Stimulated activated CD4-positive, alpha-beta T cell treated with anti-CD3 and anti-CD28 coated beads, TNF-alpha, amount 100 ng/mL, for 4 hours (primary cell): ENCODE measurements around the gene AHRR.

Experiments used
- DNase-seq, 3 experiments: peaks; one replicate each; pipeline ENCODE4 v3.0.0-alpha.2; 2020; ENCODE audit warnings: low read depth in 3 of 3

Gene AHRR

DNA sequence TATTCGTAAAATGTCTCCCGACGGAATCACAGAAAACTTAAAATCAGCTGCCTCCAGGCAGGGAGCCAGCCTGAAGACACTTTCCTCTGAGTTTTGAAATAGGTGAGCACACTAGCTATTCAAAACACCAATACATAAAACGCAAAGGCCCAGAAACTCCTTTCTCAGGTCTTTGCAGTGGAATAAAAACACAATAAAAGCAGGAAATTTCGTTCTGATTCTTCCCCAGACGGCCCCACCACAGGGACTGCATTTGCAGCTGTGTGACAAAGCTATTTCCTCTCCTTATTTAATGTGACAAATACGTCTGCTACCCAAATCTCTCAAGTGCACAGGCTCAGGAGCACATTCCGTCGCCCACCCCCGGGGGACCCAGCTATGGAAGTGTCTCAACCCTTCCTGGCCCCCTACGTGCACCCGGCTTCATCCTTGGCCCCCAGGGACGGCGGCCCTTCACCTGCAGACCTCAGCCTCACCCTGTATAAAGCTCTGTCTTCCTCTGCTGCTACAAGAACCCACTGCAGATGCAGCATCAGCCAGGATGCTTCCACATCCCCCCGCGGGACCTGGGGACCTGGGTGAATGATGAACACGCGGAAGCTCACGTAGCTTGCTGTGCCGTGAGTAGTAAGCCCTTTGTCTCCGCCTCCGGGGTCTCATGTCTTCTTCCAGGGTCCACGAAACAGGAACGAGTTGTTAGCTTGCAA is 24.9 kb downstream of the AHRR start:
- DNase-seq: no peak

DNA sequence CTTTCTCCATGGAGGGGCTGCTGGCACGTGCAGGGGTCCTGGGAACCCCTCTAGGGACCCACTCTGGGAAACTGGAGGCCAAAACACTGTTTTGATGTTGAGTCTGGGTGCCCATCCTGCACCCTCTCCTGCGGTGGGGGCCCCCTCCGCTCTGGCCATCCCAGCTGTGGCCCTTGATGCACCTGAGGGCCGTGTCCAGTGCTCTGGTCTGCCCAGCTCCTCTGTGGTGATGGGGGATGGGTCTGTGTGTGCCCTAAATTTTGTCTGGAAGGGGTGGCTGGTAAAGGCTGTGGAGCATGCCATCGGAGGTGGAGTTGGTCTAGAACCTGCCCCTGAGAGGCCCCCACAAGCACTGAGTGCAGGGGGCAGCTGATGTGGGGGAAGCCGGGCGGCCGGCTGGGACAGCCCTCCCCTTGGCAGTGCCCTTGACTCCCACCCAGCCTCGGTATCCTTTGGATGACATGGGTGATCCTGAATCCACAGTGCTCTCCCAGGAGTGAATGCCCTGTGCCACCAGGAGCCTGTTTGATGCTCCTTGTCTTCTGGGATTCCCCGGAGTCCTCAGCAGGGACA is 26.3 kb downstream of the AHRR start:
- DNase-seq: no peak

DNA sequence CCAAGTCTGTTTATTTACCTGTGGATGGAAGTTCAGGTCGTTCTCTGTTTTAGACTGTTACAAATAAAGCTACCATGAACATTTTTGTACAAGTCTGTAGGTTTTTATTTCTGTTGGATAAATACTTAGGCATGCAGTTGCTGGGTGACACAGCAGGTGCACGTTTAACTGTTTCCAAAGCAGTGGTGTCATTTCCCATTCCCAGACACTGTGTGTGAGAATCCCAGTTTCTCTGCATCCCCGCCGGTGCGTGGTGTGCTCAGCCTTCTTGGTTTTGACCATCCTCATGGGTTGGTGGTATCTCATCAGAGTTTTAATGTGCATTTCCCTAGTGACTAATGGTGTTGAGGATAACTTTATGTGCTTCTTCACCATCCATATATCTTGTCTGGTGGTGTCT is 27.2 kb downstream of the AHRR start:
- no peak for DNase-seq

DNA sequence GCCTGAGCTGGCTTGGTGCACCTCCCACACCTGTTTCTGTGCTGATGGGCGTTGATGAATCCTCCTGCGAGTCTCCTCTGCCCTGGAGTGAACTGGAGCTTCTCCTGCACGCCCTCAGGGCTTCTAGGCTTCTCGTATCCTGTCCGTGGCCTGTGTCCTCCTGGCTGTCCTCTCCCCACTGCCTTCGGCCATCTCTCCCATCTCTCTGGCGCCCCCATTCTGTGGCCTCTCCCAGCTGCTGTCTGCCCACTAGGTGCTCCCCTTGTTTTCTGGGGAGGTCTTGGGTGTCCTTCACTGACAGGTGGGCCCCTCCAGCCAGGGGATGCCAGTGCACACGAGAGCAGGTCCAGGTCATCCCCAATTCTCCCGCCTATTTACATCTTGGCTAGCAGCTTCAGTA is 28.8 kb downstream of the AHRR start:
- DNase-seq: no peak

DNA sequence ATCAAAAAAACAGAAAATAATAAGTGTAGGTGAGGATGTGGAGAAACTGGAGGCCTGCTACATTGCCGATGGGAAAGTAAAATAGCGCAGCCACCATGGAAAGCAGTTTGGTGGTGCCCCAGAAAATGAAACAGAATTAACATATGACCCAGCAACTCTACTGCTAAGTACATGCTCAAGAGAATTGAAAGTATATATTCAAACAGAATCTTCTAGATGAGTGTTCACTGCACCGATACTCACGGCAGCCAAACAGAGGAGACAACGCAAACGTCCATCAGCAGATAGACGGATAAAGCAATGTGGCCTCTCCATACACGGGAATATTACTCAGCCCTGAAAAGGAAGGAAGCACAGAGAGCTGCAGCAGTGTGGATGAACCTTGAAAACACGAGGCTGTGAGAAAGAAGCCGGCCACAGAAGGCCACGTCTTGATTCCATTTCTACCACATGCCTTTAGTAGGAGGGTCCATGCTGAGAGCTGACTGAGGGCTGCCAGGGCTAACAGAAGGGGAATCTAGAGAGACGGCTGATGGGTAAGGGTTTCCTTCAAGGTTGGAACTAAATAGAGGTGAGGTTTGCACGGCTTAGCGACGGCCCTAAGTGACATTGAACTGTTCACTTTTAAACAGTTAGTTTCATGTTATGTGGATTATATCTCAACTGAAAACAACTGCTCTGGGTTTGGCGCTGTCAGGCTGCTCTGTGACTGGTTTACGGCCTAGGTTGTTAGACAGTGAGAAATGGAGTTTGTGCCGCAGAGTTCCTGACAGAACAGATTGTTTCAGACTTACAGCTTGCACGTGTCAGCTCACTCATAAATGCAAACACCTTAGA is 29.8 kb downstream of the AHRR start:
- no peak for DNase-seq

DNA sequence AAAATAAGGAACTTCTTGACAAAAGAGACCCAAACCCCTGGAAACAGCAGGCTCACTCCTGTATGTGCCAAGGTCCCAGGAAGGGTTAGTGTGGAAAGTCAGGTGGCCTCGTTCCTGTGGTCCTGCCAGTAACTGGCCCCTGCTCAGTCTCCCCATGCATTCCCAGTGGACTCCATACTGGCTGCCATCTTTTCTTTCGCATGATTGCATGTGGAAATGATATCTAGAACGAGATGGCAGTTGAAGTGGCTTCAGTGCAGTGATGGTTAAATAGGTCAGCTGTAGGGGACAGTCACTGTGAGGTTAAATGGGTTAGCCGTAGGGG is 30.4 kb downstream of the AHRR start:
- DNase-seq: no peak

DNA sequence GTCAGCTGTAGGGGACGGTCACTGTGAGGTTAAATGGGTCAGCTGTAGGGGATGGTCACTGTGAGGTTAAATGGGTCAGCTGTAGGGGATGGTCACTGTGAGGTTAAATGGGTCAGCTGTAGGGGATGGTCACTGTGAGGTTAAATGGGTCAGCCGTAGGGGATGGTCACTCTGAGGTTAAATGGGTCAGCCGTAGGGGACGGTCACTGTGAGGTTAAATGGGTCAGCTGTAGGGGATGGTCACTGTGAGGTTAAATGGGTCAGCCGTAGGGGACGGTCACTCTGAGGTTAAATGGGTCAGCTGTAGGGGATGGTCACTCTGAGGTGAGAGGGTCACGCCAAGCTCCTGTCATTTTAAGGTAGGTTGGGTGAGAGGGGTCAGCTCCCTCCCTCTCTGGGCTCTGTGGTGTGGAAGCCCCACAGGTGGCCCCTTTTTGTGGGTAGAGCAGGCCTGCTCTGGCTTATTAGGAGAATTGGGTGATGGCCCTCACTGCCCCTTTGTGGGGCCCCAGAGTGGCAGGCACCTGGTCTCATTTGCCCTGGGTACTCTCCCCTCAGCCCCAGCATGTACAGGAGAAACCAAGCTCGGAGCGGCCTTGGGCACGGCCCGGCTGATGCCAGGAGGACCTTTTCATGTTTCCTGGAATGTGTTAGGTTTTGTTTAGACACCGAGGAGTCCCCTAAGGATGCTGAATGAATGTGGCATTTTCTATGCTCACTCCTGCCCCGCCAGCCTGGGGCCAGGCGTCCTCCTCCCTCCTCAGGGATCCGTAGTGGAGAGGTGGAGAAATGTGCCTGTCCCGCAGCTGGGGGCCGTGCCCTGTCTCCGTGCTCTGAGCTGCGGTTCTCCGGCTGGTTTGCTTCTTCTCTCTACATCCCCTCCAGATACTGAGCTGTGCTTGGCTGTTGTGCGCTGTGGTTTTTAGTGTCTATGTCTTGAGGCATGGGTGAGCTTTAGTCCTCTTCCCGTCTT is 31.4 kb downstream of the AHRR start:
- no peak for DNase-seq

DNA sequence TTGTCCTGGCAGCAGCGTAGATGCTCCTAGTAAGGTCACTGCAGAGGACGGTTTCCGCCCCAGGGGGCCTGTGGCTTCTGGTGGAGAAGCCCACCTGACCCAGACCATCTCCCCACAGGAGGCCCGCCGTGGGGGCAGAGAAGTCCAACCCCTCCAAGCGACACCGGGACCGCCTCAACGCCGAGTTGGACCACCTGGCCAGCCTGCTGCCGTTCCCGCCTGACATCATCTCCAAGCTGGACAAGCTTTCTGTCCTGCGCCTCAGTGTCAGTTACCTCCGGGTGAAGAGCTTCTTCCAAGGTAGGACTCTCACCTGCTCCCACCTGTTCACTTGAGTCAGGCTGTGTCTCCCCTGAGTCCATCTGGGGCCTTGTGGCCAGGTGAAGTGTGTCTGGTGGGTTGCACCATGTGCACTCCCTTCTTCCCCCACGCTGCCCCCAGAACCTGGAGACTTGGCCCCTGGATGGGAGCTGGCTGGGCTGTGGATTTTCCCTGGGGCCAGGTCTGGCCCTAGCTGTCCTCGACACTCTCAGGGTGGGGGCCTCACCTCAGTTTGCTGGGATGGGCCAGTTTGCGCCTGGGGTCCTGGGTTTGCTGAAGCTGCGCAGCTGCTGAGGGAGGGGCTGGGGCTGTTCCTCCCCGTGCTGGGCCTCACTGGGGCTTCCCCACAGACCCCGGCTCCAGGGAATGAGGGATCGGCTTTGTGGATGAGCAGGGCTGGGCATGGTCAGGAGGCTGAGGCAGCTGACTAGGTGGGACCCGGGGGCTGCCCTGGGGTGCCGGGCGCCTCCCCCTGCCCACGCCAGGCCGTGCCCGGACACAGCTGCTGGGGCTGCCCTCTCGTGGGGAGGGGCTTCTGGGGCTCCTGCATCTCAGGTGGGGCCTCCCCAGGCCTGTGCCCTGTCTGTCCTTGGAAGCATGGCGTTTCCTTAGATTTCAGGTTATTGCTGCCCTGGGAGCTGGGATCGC is 32.4 kb downstream of the AHRR start:
- DNase-seq: no peak

DNA sequence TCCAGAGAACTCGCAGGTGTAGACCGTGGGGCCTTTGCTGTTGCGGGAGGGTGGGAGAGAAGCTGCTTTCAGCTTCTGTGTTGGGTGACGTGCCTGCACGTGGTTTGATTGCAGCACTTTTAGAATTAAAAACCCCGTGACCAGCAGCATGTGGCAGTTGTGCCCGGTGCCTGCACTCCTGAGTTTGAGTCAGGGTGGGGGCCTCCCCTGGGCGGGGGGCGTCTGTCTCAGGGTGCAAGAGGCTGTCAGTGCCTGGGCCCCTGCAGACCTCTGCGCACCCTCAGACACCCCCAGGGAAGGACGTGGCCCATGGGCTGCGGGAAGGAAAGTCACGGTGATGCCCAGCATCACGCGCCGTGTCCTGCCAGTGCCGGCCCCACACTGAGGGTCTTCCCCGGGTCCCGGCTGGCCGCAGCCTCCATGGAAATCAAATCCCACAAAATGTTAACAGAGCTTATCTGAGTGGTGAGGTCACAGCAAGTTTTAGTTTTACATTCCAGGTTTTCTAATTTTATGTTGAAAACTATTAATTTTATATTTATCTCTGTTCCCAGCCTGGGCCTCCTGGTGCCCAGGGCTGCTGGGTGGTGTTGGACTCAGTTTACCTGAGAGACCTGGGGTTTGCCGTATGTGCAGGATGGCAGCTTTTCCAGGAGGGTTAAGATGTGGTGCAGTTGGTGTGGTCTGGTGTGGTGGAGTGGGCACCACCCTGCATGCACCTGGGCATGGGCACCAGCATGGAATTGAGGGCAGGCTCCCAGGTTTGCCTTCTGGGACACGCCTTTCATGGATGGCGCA is 33.3 kb downstream of the AHRR start:
- DNase-seq: no peak

DNA sequence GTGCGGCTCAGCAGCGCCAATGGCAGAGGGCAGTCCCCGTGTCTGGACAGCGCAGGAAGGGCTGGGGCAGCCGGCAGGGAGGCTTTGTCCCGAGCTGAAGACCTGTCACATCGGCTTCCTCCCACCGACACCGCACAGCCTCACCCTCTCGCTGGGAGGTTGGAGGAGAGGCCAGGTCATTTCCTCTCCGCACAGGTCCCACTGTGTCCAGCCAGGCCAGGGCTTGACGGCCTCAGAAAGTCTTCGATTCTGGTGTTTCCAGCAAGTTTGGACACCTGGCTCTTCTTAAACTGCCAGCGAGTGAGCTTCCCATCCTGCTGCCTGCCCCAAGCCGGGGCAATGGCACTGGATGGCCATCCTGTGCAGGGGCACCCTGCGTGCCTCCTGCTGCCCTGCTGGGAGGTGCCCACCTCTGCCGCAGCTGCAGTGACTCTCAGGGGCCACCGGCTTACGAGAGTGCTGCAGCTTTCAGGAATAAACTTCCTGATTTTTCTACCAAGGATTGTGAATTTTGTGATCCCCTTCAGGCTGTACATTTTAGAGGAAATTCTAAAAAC is 33.9 kb downstream of the AHRR start:
- no peak for DNase-seq

DNA sequence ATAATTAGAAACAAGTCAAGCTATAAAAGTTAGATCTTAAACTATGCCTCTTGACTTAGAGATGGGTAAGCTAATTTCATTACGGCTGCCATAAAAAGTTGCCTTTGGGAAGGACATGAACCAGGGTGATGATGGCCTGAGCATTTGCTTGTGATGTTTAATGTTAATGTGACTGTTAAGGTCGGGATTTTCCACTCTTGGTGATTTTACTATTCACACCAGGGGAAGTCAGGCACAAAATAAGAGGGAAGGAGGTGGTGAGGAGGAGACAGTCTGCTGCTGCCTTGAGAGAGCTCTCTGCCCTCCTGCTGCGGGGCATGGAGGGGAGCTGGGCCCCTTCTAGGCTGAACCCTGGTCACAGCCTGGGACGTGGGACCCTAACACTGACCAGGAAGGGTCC is 34.4 kb downstream of the AHRR start:
- DNase-seq: no peak

DNA sequence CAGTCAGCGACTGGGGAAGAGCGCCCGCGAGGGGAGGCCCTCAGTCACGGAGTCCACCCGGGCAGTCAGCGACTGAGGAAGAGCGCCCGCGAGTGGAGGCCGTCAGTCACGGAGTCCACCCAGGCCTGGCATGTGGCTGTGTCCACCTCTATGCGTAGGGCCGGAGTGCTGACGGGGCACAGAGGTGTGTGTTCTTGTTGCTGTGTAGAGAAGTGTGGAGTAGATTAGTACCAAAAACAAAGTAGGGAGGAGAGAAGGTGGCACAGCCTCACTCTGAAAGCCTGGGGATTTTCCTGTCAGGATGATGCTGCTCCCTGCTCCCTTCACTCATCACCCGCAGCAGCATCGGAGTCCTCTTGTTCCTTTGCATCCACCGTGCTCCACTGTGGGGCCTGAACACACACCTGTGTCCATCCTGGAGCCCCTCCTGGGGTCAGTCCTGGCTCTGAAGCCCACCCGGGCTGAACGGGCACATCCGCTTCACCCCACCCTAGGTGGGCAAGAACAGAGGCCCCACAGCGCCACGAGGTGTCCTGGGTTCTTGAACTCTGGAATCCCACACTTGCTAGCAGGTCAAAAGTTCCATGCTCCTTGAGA is 37.9 kb downstream of the AHRR start:
- no peak for DNase-seq

DNA sequence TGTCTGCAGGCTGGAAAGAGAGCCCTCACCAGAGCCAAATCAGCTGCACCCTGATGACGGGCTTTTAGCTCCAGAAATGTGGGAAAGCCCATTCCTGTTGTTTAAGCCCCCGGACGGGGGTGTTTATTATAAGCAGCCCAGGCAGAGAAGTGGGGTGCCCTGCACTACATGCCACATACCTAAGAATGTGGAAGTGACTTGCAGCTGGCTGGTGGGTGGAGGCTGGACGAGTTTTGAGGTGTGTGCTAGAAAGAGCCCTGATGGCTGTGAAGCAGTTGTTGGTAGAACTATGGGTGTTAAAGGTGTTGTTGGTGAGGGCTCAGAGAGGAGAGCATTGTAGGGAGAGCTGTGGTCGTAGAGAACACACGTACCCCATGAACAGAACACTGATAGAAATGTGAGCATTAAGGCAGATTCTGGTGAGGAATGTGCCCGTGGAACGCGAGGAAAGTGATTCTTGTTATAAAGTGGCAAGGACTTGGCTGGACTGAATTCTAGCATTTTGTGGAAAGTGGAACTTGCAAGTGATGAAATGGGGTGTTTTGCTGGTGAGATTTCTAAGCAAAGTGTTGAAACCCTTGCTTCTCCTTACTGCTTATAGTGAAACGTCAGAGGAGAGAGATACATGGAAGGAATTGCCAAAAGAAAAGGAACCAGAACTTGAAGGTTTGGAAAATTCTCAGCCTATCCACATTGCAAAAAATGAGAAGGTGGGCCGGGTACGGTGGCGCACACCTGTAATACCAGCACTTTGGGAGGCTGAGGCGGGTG is 38.9 kb downstream of the AHRR start:
- no peak for DNase-seq

DNA sequence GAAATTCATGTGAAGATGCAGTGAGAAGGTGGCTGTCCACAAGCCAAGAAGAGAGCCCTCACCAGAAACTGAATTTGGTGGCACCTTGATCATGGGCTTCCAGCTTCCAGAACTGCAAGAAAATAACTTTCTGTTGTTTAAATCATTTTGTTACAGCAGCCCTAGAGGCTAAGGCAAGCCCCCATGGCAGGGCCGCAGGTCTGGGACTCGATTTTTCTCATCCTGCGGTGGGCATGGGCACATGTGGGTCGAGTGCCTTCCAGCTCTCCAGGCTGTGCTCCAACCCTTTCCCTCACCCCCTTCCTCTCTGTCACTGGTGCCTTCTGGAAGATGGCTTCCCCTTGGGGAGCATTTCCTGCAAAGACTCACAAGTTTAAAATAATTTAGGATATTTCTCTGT is 40.7 kb downstream of the AHRR start:
- DNase-seq: no peak

DNA sequence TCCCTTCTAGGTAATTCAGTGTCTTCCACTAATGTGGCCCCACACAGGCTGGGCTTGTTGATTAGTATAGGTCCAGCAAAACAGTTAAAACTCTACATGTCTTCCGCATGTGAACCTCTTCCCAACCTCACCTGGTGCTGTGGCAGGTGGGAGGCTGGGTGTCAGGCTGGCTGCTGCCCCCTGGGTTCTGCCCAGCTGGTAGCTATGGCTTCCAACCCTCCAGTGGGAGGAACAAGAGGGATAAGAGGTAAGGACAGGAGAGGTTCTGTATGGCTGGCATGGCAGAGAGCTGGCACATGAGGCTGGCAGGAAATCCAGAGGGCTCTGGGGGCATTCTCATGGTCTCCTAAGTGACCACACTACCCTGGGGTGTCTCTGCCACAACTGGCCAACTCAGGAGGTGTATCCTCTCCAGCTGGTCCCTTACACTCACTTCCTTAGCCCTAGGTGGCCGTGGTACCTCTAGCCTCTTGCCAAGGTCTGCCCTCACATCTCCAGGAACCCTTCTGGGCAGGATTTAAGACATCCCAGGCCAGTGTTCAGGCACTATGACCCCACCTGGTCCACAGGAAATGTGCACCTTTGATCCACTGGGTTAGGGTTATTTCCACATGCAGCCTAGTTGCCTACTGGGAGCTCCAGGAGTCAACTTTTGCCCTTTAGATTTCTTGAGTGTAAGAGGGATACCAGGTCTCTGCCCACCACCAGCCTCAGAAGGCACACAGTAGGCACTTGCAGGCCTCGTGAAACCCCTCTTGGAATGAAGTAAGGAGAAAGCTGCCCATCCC is 41.7 kb downstream of the AHRR start:
- DNase-seq: no peak

DNA sequence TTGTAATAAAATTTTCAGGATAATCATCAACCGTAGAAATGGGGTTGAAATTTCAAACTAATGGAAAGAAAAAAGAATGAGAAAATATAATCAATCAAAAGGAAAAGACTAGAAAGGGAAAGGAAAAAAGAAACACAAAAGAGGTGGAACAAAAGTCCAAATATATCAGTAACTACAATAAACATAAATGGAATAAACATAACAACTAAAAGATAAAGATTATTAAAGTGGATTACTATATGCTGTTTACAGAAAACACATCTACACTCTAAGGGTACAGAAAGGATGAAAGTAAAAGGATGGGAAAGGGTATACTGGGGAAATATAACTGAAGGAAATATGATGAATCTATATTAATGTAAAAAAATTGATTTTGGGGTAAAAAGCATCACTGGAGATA is 43.0 kb downstream of the AHRR start:
- no peak for DNase-seq

DNA sequence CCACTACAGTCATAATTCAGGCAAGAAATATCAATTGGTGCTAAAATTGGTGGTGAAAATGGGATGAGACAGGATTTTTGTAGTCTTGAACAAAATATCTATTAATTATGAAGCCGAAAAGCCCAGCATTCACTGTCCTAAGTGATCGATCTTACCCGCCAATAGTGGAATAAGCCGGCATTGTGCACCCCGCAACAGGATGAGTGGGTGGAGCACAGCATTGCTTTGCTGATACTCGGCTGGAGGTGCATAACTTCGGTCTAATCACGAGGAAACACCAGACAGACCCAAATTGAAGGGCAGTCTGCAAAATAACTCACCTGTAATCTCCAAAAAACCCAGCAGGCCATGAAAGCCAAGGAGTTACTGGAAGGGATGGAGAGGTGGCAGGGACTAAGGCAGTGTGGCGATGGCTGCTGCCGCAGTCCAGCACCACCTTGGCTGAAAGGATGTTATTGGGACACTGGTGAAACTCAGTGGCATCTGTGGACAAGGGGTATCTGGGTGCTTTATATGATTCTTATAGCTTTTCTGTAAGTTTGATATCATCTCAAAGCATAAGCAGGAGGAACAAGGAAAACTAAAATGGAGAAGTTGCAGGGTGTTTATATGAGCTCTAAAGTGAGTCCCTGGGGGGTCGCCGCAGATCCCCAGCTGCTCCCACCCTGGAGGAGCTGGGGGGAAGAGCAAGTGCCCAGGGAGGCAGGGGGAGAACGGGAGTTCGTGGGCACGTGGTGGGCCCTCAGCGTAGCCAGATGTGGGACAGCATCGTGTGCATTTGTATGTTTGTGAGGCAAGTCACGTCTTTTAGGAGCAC is 45.2 kb downstream of the AHRR start:
- DNase-seq: no peak
